HUDEP-2 (cell line): ENCODE results near the gene GPI.
"Not testable (repeated sequence)": the region's sequence is repeated elsewhere in the genome, so short reads cannot be mapped to it uniquely, and the experiment has no call there.

Source experiments
- DNase-seq, 76 experiments: peaks; one replicate each; lab custom pipeline; 2025; ENCODE audit not compliant: unreplicated experiment in 76 of 76; lab: John Stamatoyannopoulos, UW

The GPI gene

GRCh38 chr19:34366738-34367623 is 2.0 kb downstream of the GPI start:
- DNase-seq: peak in 50 of 76 experiments; percentile 9 to 70 (median 35)

GRCh38 chr19:34367624-34367957 is 2.6 kb downstream of the GPI start:
- DNase-seq: no peak

GRCh38 chr19:34368338-34368737 is 3.3 kb downstream of the GPI start:
- DNase-seq: no peak

- DNase-seq: not testable (repeated sequence)
These were observed 4.2 kb downstream of the GPI start for GRCh38 chr19:34369166-34369565.

GRCh38 chr19:34370117-34370516 is 5.1 kb downstream of the GPI start:
- DNase-seq: no peak

- DNase-seq: peak in 5 of 76 experiments; percentile 7 to 24 (median 13)
These were observed 6.0 kb downstream of the GPI start for GRCh38 chr19:34370983-34371382.

- no peak for DNase-seq
These were observed 8.7 kb downstream of the GPI start for GRCh38 chr19:34373601-34374288.

GRCh38 chr19:34375598-34375997 is 10.6 kb downstream of the GPI start:
- no peak for DNase-seq

- DNase-seq: no peak
These were observed 15.7 kb downstream of the GPI start for GRCh38 chr19:34380639-34381241.

GRCh38 chr19:34381399-34382251 is 16.6 kb downstream of the GPI start:
- DNase-seq: no peak

- no peak for DNase-seq
These were observed 17.5 kb downstream of the GPI start for GRCh38 chr19:34382471-34382870.

GRCh38 chr19:34383599-34383998 is 18.6 kb downstream of the GPI start:
- no peak for DNase-seq

GRCh38 chr19:34386645-34387445 is 21.8 kb downstream of the GPI start:
- DNase-seq: no peak

- no peak for DNase-seq
These were observed 22.4 kb downstream of the GPI start for GRCh38 chr19:34387446-34387810.

GRCh38 chr19:34388745-34389144 is 23.7 kb downstream of the GPI start:
- not testable (repeated sequence) for DNase-seq

- DNase-seq: no peak
These were observed 26.8 kb downstream of the GPI start for GRCh38 chr19:34391813-34392212.

GRCh38 chr19:34393031-34393430 is 28.0 kb downstream of the GPI start:
- no peak for DNase-seq

- DNase-seq: no peak
These were observed 28.6 kb downstream of the GPI start for GRCh38 chr19:34393629-34394028.

- DNase-seq: no peak
These were observed 32.9 kb downstream of the GPI start for GRCh38 chr19:34397853-34398252.

GRCh38 chr19:34399886-34400285 is 34.9 kb downstream of the GPI start:
- DNase-seq: no peak
